Measurements from ENCODE around the gene RAB11FIP4.
A peak's percentile ranks its signal among the peaks of the same experiment; 100 is the strongest.

The RAB11FIP4 gene

GRCh38 chr17:31489295-31490018, 98.0 kb downstream of the RAB11FIP4 start:
- no peak for DNase-seq

GRCh38 chr17:31490019-31490650, 98.7 kb downstream of the RAB11FIP4 start:
- DNase-seq = no peak

GRCh38 chr17:31490671-31491375, 99.3 kb downstream of the RAB11FIP4 start:
- DNase-seq = no peak

GRCh38 chr17:31491376-31492131, 100.1 kb downstream of the RAB11FIP4 start:
- no peak for DNase-seq

GRCh38 chr17:31492206-31492605, 100.7 kb downstream of the RAB11FIP4 start:
- no peak for DNase-seq

GRCh38 chr17:31492880-31493655, 101.6 kb downstream of the RAB11FIP4 start:
- DNase-seq = peak; percentile 78

- DNase-seq = no peak
Measured at GRCh38 chr17:31493656-31494155, 102.2 kb downstream of the RAB11FIP4 start.

- DNase-seq = no peak
Measured at GRCh38 chr17:31494259-31495021, 103.0 kb downstream of the RAB11FIP4 start.

GRCh38 chr17:31495022-31495885, 103.8 kb downstream of the RAB11FIP4 start:
- no peak for DNase-seq

- no peak for DNase-seq
Measured at GRCh38 chr17:31496097-31496496, 104.6 kb downstream of the RAB11FIP4 start.

- no peak for DNase-seq
Measured at GRCh38 chr17:31496601-31497000, 105.1 kb downstream of the RAB11FIP4 start.

GRCh38 chr17:31497431-31497830, 106.0 kb downstream of the RAB11FIP4 start:
- no peak for DNase-seq

- no peak for DNase-seq
Measured at GRCh38 chr17:31497994-31498826, 106.7 kb downstream of the RAB11FIP4 start.

- no peak for DNase-seq
Measured at GRCh38 chr17:31499771-31500554, 108.5 kb downstream of the RAB11FIP4 start.

GRCh38 chr17:31506517-31506916, 115.0 kb downstream of the RAB11FIP4 start:
- no peak for DNase-seq

- DNase-seq = peak; percentile 80
Measured at GRCh38 chr17:31508288-31509094, 117.0 kb downstream of the RAB11FIP4 start.

GRCh38 chr17:31509095-31509804, 117.8 kb downstream of the RAB11FIP4 start:
- peak; percentile 72 for DNase-seq
